IPS-18c (cell line): ENCODE results near the gene CRAMP1.

Experiments used
- H3K4me3 ChIP-seq: 2 replicates; pipeline ENCODE4 v1.7.0; 2013; ENCODE audit warnings: low read depth, mild to moderate bottlenecking, low read length, moderate library complexity; ENCODE audit not compliant: insufficient read depth
- H3K9me3 ChIP-seq: one replicate; pipeline ENCODE4 v1.6.1; 2013; ENCODE audit warnings: mild to moderate bottlenecking, low read length, moderate library complexity; ENCODE audit not compliant: control insufficient read depth, insufficient read depth

Gene CRAMP1, protein sequence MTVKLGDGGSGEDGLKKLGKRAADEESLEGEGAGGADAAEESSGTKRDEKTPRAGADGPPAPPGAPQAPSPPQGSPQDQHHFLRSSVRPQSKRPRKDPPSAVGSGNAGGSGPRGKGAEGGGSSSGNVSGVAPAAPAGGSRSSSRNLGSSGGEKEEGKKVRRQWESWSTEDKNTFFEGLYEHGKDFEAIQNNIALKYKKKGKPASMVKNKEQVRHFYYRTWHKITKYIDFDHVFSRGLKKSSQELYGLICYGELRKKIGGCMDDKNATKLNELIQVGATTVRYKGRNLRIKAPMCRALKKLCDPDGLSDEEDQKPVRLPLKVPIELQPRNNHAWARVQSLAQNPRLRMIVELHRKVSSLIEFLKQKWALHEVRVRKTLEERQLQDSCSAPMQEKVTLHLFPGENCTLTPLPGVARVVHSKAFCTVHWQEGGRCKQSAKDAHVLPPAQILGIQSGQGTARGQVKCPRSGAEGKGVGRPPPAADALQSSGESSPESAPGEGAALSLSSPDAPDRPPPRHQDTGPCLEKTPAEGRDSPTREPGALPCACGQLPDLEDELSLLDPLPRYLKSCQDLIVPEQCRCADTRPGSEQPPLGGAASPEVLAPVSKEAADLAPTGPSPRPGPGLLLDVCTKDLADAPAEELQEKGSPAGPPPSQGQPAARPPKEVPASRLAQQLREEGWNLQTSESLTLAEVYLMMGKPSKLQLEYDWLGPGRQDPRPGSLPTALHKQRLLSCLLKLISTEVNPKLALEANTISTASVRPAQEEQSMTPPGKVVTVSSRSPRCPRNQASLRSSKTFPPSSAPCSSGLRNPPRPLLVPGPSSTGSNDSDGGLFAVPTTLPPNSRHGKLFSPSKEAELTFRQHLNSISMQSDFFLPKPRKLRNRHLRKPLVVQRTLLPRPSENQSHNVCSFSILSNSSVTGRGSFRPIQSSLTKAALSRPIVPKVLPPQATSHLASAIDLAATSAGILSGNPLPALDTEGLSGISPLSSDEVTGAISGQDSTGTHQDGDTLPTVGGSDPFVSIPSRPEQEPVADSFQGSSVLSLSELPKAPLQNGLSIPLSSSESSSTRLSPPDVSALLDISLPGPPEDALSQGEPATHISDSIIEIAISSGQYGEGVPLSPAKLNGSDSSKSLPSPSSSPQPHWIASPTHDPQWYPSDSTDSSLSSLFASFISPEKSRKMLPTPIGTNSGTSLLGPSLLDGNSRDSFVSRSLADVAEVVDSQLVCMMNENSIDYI (N-terminal part only)

DNA sequence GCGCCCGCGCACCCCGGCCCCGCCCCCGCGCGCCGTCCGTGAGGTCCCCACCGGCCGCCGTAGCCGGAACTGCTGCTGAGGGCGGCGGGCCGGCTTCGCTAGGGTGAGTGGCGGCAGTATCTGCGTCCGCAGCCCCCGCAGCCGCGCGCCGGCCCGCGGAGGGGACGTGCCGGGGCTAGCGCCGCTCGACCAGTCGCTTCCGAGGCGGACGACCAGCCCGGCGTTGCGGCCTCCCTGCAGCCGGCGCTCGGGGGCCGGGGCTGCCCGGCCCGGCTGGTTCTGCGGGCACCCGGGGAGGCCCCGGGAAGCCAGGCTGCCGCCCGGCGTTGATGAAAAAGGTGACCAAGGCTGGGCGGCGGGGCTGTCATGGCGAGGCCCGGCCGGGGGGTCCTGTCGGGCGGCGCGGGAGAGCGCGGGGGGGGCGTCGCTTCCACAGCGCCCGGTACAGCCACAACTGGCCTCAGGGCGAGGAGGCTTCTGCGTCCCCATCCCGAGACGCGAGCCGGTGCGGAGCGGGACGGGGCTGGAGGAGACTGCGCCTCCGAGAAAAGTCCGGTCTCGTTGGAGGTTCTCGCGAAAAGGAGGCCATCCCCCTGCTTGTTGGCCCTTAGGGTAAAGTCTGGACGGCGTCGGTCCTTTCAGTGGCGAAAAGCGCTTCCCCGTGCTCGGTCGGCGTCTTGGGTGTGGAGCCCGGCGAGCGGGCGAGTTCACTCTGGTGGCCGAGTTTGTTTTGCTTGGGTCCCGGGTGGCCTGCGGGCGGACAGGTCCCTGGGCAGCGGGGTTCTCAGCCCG, at the start of gene CRAMP1:
CRAMP1 (plus strand) TSS at position 41 of the 792 bp plus-strand sequence. CDS start 2,280 bp downstream, outside the sequence.
- Histone ChIP-seq H3K4me3 (peak within 1 kb of the TSS; percentile 88), H3K9me3 (peaks cover 2% of the 10 kb centered on the region)

- no peaks in the 10 kb centered on the region for H3K9me3 ChIP-seq
- no peak overlapping the region for H3K4me3 ChIP-seq
These were observed 48.4 kb upstream of the CRAMP1 start for GRCh38 chr16:1563786-1564185.

DNA sequence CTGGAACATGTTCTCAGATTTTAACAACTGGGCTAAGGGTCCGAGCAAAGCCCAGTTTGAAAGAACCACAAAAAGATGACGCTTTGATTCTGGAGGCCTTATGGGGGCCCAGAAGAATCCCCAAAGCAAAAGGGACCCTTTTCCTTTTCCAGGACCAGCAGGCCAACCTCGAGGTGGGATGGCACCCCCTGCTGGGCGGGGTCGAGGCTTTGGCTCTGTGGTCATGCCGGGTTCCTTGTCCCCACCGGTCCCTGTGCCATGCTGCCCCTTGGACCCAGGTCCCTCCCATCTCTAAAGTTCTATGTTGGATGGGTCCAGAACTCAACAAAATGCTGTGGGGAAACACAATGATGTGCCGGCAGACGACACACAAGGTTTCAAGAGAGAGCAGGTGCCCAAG, 47.8 kb upstream of the CRAMP1 start:
- no peak overlapping the region for H3K4me3 ChIP-seq
- H3K9me3 ChIP-seq: no peaks in the 10 kb centered on the region

DNA sequence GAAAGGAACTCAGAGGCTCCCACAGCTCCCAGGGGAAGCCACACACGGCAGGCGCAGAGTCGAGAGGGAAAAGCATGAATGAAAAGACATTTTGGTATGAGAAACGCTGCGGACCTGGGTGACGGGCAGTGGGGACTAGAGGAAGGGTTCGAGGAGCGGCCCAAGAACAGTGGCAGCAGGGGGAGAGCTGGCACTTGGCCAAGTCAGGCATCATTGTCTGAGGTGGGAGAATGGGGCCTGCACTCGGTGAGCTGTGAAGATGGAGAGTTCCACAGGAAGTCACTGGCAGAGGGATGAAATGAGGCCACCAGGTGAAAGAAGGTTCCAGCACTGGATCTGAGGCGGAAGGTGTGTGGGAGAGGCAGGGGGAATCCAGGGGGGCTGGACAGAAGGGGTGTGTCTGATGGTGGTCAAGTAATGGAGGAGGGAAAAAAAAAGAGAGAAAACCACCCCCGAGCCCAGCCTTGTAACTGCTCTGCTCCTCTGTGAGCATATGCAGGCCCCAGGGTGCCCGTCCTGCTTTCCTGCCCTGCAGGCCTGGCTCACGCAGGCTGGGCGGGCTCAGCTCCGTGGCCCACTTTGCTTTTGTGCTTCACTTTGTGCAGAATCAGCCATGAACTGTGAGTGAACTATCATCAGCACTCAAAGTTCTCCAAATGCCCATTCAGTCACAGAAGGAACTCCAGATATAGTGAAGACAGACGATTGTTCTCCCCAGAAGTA, 46.9 kb upstream of the CRAMP1 start:
- H3K9me3 ChIP-seq: no peaks in the 10 kb centered on the region
- no peak overlapping the region for H3K4me3 ChIP-seq

GRCh38 chr16:1567988-1568387, 44.2 kb upstream of the CRAMP1 start:
- H3K9me3 ChIP-seq: no peaks in the 10 kb centered on the region
- H3K4me3 ChIP-seq: no peak overlapping the region

- no peaks in the 10 kb centered on the region for H3K9me3 ChIP-seq
- H3K4me3 ChIP-seq: no peak overlapping the region
These were observed 41.0 kb upstream of the CRAMP1 start for GRCh38 chr16:1571012-1571671.

- Histone ChIP-seq H3K4me3 (no peak overlapping the region), H3K9me3 (no peaks in the 10 kb centered on the region)
These were observed 39.5 kb upstream of the CRAMP1 start for GRCh38 chr16:1572673-1573072.

DNA sequence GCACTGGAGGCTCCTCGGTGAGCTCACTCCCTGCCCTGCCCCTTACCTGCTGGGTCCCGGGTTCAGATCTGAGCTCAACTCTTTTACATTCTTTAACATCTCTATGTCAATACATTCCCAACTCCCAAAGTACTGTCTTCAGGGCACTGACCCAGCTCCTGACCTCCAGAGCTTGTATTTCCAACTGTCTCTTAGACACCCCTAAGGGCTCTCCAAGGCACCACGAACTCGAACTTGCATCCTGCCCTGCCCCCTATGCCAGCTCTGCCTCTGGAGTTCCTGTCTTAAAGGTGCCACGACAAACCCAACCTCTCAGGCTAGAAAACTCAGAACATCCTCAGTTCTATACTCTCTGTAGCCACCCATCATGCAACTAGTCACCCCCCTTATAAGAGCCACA, 38.9 kb upstream of the CRAMP1 start:
- Histone ChIP-seq H3K4me3 (no peak overlapping the region), H3K9me3 (no peaks in the 10 kb centered on the region)

- Histone ChIP-seq H3K4me3 (no peak overlapping the region), H3K9me3 (no peaks in the 10 kb centered on the region)
These were observed 36.6 kb upstream of the CRAMP1 start for GRCh38 chr16:1575578-1575977.

- H3K4me3 ChIP-seq: no peak overlapping the region
- H3K9me3 ChIP-seq: no peaks in the 10 kb centered on the region
These were observed 32.9 kb upstream of the CRAMP1 start for GRCh38 chr16:1579214-1579613.

DNA sequence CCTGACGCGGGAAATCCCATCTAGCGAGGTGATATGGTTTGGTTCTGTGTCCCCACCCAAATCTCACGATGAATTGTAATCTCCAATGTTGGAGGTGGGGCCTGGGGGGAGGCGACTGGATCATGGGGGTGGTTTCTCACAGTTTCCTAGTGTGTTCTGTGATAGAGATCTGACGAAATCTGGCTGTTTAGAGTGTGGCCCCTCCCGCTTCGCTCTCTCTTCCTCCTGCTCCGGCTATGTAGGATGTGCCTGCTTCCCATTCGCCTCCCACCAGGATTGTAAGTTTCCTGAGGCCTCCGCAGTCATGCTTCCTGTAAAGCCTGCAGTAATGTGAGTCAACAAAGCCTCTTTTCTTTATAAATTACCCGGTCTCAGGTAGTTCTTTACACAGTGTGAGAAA, 31.9 kb upstream of the CRAMP1 start:
- H3K9me3 ChIP-seq: no peaks in the 10 kb centered on the region
- H3K4me3 ChIP-seq: no peak overlapping the region

- H3K9me3 ChIP-seq: no peaks in the 10 kb centered on the region
- H3K4me3 ChIP-seq: no peak overlapping the region
These were observed 31.2 kb upstream of the CRAMP1 start for GRCh38 chr16:1580956-1581355.

GRCh38 chr16:1581804-1582203, 30.4 kb upstream of the CRAMP1 start:
- Histone ChIP-seq H3K4me3 (no peak overlapping the region), H3K9me3 (no peaks in the 10 kb centered on the region)

DNA sequence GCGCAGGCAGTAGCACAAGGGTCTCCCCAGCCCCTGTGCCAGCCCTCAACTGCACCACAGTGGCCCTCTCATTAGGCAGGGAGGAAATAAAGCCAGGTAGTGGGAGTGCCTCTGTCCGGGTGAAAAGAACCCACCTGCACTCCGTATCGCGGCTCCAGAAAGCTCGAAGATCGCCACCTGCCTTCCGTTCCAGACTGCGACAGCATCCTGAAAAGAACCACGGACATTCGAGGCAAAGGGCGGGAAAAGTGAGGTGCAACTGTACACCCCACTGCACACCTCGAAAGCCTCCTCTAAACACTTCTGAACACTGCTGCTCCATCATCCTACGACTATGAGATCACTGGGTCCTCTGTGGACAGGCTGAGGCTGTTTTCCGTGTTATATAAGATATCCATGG, 29.0 kb upstream of the CRAMP1 start:
- H3K4me3 ChIP-seq: no peak overlapping the region
- H3K9me3 ChIP-seq: no peaks in the 10 kb centered on the region

DNA sequence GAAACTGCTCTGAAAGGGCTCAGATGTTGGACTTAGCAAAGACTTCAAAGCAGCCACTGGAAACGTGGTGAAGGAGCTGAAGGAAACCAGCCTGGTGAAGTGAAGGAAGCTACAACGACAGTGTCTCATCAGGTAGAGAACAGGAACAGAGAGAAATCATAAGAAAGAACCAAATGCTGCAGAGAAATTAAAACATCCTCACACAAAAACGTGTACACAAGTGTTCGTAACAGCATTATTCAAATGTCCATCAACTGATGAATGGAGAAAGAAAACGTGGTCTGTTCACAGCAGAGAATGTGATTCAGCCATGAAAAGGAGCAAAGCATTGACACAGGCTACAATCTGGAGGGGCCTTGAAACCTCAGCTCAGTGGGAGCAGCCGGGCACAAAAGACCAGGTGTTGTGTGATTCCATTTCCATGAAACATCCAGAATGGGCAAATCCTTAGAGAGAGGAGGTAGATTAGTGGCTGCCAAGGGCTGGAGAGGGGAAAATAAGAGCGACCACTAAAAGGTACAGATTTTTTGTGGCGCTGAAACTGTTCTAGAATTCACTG, 27.2 kb upstream of the CRAMP1 start:
- H3K9me3 ChIP-seq: no peaks in the 10 kb centered on the region
- H3K4me3 ChIP-seq: no peak overlapping the region
